ENCODE results near the gene MBOAT2. TPM values are rescaled to one million over a fixed set of nuclear protein-coding genes. Genes with fewer than 3 reads are reported as not detected.
"Not testable (repeated sequence)": the region's sequence is repeated elsewhere in the genome, so short reads cannot be mapped to it uniquely, and the experiment has no call there.

The MBOAT2 gene
- polyA plus RNA-seq, 1 experiment, result 18.1 TPM

DNA sequence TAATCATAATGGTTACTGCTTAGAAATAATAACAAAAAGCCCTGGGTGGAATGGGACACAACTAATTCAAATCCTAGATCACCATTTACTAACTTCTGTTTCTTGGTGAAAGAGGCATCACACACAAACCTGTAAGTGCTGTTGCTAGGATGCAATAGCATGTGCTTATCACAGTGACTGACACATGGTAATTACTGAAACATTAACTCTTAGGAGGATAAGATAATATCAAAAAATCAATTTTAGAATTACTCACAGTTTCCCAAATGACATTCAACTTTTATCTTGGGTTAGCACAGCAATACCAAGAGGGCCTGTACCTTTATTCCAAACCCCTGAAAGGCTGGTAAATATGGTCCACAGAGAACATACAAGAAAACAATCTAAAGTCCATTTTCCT, 69.1 kb downstream of the MBOAT2 start:
- CTCF ChIA-PET, result no interaction called here
- DNase-seq (ENCODE audit: low read depth), result no peak

DNA sequence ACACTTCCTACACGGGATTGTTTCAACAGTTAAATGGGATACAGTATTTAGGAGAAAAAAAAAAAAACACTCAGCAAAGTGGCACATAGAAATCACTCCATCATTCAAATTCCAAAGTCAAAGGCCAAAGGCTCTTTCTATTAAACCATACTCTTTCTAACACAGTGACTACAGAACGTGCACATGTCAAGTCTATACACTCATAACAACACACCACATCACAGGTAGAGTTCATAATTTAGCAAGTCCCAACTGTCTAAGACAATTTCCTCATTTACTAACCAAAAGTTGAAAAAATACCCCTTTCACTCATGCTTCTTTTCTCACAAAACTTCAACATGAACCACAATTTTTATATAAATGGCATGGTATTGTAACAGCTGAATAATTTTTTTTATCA, 70.8 kb downstream of the MBOAT2 start:
- H3K4me3 ChIP-seq (ENCODE audit: low read depth, low read length), result no peak overlapping the region
- POLR2A ChIA-PET, result no interaction called here
- H3K36me3 ChIP-seq (ENCODE audit: control insufficient read depth, insufficient read depth, low read length), result no peaks in the 10 kb centered on the region
- H3K27me3 ChIP-seq (ENCODE audit: control insufficient read depth, insufficient read depth, low read length), result no peaks in the 10 kb centered on the region
- DNase-seq (ENCODE audit: low read depth), result no peak
- CTCF ChIA-PET, result no interaction called here
- TF ChIP-seq, protein P1, sequence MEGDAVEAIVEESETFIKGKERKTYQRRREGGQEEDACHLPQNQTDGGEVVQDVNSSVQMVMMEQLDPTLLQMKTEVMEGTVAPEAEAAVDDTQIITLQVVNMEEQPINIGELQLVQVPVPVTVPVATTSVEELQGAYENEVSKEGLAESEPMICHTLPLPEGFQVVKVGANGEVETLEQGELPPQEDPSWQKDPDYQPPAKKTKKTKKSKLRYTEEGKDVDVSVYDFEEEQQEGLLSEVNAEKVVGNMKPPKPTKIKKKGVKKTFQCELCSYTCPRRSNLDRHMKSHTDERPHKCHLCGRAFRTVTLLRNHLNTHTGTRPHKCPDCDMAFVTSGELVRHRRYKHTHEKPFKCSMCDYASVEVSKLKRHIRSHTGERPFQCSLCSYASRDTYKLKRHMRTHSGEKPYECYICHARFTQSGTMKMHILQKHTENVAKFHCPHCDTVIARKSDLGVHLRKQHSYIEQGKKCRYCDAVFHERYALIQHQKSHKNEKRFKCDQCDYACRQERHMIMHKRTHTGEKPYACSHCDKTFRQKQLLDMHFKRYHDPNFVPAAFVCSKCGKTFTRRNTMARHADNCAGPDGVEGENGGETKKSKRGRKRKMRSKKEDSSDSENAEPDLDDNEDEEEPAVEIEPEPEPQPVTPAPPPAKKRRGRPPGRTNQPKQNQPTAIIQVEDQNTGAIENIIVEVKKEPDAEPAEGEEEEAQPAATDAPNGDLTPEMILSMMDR (IDR thresholded peaks at IDR 0.05; ENCODE audit: insufficient read depth, low read depth, low read length), result no peak

More for the DNA sequence above, 69.1 kb downstream of the MBOAT2 start:
- Histone ChIP-seq H3K36me3 (ENCODE audit: control insufficient read depth, insufficient read depth, low read length) (no peaks in the 10 kb centered on the region; the same call in 1 of the 2 replicates), H3K27me3 (ENCODE audit: control insufficient read depth, insufficient read depth, low read length) (no peaks in the 10 kb centered on the region), H3K4me3 (ENCODE audit: low read depth, low read length) (no peak overlapping the region)
- POLR2A ChIA-PET, result no interaction called here
- TF ChIP-seq, protein P1 (IDR thresholded peaks at IDR 0.05; ENCODE audit: insufficient read depth, low read depth, low read length), result no peak

DNA sequence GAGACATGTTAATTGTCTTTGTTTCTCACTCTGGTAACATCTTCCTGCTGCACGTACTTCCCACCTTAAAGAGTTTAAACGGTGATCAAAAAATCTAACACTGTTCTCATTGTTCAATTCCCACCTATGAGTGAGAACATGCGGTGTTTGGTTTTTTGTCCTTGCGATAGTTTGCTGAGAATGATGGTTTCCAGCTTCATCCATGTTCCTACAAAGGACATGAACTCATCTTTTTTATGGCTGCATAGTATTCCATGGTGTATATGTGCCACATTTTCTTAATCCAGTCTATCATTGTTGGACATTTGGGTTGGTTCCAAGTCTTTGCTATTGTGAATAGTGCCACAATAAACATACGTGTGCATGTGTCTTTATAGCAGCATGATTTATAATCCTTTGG, 73.3 kb downstream of the MBOAT2 start:
- H3K36me3 ChIP-seq (ENCODE audit: control insufficient read depth, insufficient read depth, low read length); DNase-seq (ENCODE audit: low read depth); H3K27me3 ChIP-seq (ENCODE audit: control insufficient read depth, insufficient read depth, low read length); H3K4me3 ChIP-seq (ENCODE audit: low read depth, low read length); POLR2A ChIA-PET: not testable (repeated sequence)
- CTCF ChIA-PET, result interaction anchor here (0.6 kb wide), 1 partner anchor 157 kb away, joined by 4 read pairs; no protein-coding TSS in a partner anchor

GRCh38 chr2:8929128-8929527, 74.4 kb downstream of the MBOAT2 start:
- ChIA-PET POLR2A (no interaction called here), CTCF (no interaction called here)
- H3K4me3 ChIP-seq (ENCODE audit: low read depth, low read length), result no peak overlapping the region
- H3K27me3 ChIP-seq (ENCODE audit: control insufficient read depth, insufficient read depth, low read length), result no peaks in the 10 kb centered on the region
- TF ChIP-seq, protein P1 (IDR thresholded peaks at IDR 0.05; ENCODE audit: insufficient read depth, low read depth, low read length), result no peak
- no peak for DNase-seq (ENCODE audit: low read depth)
- H3K36me3 ChIP-seq (ENCODE audit: control insufficient read depth, insufficient read depth, low read length), result no peaks in the 10 kb centered on the region

DNA sequence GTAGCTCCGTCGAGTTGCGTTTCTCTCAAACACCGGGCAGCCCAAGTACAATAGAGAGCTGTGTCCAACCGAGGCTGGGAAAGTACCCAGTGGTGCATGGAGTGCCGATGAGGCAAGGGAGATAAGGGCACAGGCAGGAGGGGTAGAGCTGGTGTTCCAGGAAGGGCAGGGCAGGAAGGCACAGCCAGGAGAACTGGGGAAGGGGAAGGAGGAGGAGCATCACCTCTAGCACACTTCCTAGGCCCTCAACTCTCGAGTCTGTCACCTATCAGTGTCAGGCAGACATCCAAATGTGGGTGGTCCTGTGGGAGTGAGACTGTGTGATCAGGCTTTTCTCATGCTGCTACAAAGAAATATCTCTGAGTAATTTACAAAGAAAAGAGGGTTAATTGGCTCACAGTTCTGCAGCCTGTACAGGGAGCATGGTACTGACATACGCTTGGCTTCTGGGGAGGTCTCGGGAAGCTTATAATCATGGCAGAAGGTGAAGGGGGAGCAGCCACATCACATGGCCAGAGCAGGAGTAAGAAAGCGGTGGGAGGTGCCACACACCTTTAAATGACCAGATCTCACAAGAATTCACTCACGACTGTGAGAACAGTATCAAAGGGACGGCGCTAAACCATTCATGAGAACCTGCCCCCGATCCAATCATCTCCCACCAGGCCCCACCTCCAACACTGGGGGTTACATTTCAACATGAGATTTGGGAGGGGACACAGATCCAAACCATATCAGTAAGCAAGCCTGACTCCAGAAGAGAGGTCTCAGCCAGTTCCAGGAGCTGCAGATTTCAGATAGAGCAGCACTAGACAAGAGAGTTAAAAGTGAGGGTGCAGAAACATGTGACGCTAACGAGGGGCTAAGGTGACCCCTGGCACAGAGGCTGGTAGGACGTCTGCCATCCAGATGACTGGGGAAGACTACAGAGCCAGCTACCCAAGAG, 75.7 kb downstream of the MBOAT2 start:
- Histone ChIP-seq H3K27me3 (ENCODE audit: control insufficient read depth, insufficient read depth, low read length) (no peaks in the 10 kb centered on the region), H3K4me3 (ENCODE audit: low read depth, low read length) (no peak overlapping the region), H3K36me3 (ENCODE audit: control insufficient read depth, insufficient read depth, low read length) (no peaks in the 10 kb centered on the region)
- ChIA-PET POLR2A (no interaction called here), CTCF (no interaction called here)
- TF ChIP-seq, protein P1 (IDR thresholded peaks at IDR 0.05; ENCODE audit: insufficient read depth, low read depth, low read length), result no peak
- DNase-seq (ENCODE audit: low read depth), result no peak
